ENCODE measurements around the gene HOXD9. TPM values are rescaled to one million over a fixed set of nuclear protein-coding genes. Genes with fewer than 3 reads are reported as not detected.

The HOXD9 gene
- polyA plus RNA-seq (ENCODE audit: insufficient read depth in 1 of 5, insufficient read length in 5 of 5, low replicate concordance in 1 of 5): 1 to 10 TPM in 2 of 5 donors, under 1 TPM in 3; 0.44 to 1.2 (median 0.88) TPM
- long read RNA-seq, donor 1, partial matches to known transcripts: 0 of 2 reads
- long read RNA-seq, donor 1, other reads (novel, unspliced or antisense): 0 of 2 reads
- long read RNA-seq, donor 2: 0 reads
- long read RNA-seq, donor 3, partial matches to known transcripts: 0 of 1 reads
- long read RNA-seq, donor 3, other reads (novel, unspliced or antisense): 0 of 1 reads
- long read RNA-seq, donor 4: 0 reads
- long read RNA-seq, donor 5, partial matches to known transcripts: 0 of 1 reads
- long read RNA-seq, donor 5, other reads (novel, unspliced or antisense): 0 of 1 reads
- long read RNA-seq, donor 6, partial matches to known transcripts: 0 of 1 reads
- long read RNA-seq, donor 6, other reads (novel, unspliced or antisense): 0 of 1 reads
- long read RNA-seq, donor 7, partial matches to known transcripts: 0 of 1 reads
- long read RNA-seq, donor 7, other reads (novel, unspliced or antisense): 0 of 1 reads
- long read RNA-seq, donor 8: 0 reads

DNA sequence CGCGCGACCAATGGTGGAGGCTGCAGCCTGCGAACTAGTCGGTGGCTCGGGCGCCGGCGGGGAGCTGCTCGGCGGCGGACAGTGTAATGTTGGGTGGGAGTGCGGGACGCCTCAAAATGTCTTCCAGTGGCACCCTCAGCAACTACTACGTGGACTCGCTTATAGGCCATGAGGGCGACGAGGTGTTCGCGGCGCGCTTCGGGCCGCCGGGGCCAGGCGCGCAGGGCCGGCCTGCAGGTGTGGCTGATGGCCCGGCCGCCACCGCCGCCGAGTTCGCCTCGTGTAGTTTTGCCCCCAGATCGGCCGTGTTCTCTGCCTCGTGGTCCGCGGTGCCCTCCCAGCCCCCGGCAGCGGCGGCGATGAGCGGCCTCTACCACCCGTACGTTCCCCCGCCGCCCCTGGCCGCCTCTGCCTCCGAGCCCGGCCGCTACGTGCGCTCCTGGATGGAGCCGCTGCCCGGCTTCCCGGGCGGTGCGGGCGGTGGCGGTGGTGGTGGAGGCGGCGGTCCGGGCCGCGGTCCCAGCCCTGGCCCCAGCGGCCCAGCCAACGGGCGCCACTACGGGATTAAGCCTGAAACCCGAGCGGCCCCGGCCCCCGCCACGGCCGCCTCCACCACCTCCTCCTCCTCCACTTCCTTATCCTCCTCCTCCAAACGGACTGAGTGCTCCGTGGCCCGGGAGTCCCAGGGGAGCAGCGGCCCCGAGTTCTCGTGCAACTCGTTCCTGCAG, at the start of gene HOXD9:
HOXD9 (plus strand) TSS at position 37 of the 728 bp plus-strand sequence; CDS start at position 87, 50 bp downstream.
- DNase-seq: no peak

GRCh38 chr2:176072951-176073904, 49.3 kb upstream of the HOXD9 start:
- DNase-seq: no peak

DNA sequence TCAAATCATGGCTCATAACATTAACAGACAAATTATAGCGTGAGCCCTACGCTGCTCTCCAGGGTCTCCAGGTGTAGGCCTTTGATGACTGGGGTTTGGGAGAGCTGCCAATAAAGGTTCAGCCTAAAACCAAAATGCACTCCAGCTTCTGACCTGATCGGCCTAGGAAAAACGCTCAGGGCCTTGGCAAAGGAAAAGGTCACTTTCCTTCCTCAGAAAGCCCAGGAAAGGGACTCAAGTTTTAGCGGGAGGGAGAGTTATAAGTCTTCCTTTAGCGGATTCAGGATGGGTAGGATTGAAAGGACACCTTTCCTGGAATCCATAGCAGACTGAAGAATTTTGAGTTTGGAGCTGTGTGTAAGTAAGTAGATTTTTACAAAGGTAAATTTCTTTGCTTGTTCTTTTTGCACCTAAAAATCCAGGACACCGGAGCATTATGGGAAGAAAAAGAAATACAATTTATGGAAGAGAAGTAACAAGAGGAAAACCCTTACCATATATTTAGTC, 47.5 kb upstream of the HOXD9 start:
- no peak for DNase-seq

GRCh38 chr2:176075481-176075880, 47.0 kb upstream of the HOXD9 start:
- DNase-seq: no peak

DNA sequence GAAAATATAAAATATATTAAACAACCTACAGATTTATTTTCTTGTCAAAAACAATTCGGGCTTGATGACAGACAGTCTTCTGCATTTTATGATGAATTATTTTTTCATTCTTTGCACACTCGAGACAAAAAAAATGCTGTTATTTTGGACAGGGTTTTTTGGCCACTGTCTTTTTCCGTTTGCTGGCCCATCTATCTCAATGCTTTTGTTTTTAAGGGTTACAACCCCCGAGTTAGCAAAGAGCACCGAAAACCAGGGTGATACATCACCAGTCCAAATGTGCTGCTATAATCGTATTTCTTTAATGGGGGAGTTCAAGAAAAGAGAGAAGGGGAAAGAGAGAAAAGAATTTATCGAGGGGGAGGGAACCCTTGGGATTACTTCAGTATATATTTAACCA, 46.5 kb upstream of the HOXD9 start:
- DNase-seq: no peak

- DNase-seq: no peak
These were observed 45.7 kb upstream of the HOXD9 start for GRCh38 chr2:176076796-176077195.

GRCh38 chr2:176078541-176079284, 43.8 kb upstream of the HOXD9 start:
- DNase-seq: no peak

DNA sequence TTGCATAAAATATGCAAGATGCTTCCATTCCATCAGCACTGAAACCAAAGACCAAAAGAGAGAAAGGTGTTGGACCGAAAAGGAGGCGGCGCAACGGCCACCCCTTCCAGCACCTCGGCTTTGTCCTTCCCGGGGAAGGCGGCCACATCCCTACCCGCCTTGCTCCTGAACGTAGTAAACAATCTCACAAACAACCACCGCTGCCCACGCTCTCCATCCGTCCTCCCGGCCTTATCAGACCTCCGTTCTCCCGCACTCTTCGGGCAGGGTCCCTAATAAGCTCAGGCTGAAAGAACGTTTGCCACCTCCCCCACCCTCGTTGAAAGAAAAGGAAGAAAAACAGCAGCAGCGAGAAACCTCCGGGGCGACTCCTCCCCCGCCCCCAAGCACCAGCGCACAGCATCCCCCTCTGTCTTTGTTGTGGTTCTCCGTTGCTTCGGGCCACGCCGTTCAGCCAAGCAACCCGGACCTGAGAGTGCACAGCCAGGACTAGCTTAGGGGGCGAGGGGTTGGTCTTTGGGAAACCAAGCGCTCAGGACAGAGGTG, 43.2 kb upstream of the HOXD9 start:
- no peak for DNase-seq

DNA sequence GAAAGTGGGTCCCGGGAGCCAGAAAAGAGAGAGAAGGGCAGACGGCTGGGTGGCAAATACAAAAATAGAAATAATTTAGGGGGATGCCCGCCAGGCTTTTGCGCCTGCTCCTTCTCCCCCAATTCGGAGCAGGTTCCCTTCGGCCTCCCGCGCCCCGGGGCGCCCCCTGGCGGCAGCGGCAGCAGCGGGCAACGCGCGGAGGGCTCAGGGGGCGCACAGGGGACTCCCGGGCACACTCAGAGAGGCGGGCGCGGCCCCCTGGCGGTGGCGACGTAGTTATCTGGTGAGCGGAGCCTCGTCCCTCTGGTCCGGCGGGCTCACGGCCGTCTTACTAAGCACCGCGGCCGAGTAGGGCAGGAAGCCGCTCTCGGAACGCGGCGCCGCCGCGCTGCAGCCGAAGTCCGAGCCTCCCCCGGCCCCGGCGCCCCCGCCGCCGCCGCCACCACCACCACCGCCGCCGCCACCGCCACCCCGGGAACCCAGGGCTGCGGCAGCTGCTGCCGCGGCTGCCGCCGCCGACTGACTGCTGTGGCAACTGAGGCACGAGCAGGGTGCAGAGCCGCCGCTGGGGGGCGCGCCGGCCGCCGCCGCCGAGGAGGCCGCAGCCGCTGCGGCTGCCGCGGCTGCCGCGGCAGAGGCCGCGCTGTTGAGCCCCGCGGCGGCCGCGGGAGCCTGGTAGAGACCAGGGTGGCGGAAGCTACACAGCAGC, 42.5 kb upstream of the HOXD9 start:
- no peak for DNase-seq

DNA sequence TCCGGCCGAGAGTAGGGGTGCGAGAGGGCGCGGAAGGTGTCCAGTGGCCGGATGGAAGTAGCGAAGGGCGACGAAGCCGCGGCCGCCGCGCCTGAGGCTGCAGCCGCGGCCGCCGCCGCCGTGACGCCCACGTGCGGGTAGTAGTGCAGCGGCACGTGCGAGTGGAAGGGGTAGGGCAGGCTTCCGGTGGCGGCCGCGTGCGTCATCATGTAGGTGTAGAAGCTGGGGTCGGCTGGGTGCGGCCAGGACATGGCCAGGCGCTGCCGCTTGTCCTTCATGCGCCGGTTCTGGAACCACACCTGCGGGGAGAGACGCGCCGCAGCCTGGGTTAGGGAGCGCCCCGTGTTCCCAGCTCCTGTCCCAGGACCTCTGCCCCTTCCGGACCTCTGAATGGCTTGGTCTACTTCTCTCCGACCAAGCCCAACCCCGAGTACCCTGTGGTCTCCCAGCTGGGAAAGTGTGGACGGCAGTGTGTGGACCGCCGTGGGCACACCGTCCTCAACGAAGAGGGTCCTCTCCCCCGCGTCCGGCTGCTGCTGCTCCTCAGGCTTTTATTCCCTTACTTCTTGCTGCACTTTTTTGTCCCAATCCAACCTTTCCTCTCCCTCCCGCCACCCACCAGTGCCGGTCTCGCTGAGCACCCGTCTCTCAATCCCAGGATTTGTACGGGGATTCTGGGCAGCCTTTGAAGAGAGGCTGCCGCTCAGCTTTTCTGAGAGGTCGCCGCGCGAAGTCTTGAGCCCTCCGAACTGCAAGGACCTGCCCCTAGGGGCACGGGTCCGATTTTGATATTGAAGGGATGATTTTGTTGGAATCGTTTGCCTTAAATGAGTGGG, 41.8 kb upstream of the HOXD9 start:
- DNase-seq: no peak

DNA sequence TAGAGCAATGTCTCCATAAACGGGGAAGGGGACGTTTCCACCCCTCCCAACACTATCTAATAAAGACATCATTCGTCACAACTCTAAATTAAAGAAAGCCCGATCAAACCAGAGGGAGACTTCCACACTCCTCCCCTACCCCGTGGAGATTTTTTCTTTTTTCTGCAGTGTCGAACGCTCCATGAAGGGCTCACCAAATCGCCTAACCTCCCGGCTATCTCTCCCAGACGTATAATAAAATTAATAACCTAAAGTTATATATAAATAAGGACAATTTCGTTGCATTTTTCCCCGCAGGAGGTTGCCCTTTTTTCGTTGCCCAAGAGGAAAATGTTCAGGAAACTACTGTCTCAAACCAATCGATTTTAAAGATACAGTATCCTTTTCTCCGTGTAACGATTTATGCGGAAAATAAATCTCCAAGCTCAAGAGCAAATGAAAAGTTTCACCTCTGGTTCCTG, 41.1 kb upstream of the HOXD9 start:
- no peak for DNase-seq

DNA sequence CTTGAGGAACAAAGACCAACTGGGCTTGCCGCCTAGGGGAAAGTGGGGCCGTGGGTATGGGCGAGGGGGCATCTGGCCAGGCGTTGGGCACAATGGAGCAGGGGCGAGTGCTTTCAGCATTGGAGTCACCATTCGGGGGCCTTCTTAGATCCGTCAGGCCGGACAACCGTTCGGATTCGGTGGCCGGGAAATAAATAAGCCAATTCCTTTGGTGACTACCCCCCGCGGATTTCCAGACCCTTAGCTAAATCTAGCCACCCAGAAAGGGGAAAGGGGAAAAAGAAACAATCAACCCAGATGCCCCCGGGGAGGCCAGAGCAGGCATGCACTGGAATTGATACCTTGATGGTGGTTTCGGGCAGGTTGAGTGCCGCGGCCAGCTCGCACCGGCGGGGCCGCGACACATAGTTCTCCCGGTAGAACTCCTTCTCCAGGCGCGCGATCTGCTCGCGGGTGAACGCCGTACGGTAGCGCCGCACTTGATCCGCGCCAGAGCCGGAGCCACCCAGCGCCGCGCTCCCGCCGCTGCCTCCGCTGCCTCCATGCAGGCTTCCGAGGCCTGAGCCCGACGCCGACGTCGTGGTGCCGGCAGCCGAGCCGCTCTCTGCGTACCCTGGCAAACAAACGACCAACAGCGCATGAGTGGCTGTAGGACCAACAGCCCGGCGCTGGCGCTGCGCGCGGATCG, 40.5 kb upstream of the HOXD9 start:
- DNase-seq: no peak

GRCh38 chr2:176082525-176082823, 40.0 kb upstream of the HOXD9 start:
- DNase-seq: no peak

GRCh38 chr2:176082824-176083751, 39.4 kb upstream of the HOXD9 start:
- no peak for DNase-seq

GRCh38 chr2:176083796-176084261, 38.7 kb upstream of the HOXD9 start, which contains the start of gene EVX2:
Gene EVX2 (minus strand): TSS chr2:176083962. CDS start chr2:176083776, 186 bp downstream.
- no peak for DNase-seq

DNA sequence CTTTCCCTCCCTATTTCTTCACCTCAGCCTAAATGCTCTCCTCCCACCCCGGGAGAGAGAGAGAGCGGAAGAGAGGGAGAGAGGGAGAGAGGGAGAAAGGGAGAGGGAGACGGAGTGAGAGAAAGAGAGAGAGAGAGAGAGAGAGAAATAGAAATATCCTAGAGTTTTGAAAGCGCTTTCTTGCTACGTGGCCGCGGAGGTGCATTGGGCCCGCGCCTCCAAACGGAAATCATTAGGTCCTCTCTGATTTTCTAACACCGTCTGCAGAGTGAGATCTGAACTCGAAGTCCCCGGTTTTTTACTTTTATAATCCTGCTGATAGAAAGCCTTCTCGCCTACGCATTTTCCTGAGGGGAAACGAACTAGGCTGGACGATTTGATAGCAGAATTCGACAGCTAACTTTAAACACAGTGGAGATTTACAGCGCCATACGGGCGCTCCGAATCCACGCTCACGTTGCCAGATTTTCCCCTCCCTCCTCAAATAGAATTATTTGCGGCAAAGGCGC, 37.9 kb upstream of the HOXD9 start:
- DNase-seq: no peak

All from right lung (tissue), 10 donors.